ENCODE results near the gene PTAR1.

PTAR1 gene

GRCh38 chr9:69748304-69748703, 11.5 kb downstream of the PTAR1 start:
- no peak for DNase-seq

DNA sequence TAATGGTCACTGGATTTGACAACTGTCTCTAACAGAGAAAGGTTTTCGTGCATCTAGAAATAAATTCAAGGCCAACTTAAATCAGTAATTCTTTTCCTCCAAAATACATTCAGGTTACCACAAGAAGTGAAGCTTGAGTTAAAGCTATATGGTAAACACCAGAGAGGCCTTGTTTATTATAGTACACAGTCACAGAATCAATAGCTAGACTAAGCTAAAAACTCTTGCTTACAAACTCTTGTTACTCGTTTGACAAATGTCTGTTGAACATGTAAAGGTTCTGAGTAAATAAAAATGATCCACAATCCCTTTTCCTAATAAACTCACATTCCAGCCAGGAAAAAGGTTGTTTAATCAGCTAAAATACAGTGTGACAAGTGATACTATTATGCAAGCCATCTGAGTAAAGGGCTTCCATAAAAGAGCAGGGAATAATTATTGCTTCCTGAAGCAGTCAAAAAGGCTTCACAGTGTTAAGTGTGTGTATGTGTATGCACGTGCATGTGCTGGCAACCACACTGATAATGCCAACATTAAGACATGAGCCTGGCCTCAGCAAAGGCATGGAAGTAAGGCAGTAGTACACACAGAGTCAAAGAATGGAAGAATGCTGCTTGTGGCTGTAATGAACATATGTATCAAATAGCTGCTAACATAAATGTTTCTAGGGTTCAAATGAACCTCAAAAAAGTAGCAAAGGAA, 12.8 kb downstream of the PTAR1 start:
- DNase-seq, result no peak

DNA sequence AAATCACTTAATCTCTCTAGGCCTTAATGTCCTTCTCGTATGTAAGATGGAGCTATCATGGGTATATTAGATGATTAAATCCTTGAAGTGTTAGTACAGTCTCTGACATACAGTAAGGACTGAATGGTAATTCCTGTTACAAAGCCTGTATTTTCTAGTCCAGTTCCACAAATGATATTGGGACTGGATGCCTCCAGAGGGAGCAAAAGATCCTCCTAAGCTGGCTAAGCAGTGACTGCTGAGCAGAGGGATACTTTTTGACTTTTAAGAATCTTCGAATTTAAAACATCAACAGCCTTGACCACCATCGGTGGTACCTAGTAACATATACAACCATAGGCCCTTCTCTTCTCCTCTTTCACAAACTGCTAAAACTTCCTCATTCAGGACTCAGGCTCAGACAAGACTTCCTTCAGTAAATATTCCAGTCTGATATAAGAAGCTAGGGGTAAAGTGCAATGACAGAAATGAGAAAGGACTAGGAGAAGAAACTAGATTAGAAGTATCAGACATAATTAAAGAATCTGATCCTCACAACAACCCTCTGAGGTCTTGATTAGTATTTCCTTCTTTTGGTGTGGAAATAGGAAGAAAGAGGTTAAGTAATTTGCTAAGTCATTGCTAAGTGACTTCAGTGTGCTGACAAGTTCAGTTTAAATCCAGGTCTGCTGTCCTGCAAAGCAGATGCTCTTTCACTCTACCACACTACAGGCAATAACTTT, 13.9 kb downstream of the PTAR1 start:
- DNase-seq, result no peak

- no peak for DNase-seq
Observed at GRCh38 chr9:69744688-69745380, 15.0 kb downstream of the PTAR1 start.

DNA sequence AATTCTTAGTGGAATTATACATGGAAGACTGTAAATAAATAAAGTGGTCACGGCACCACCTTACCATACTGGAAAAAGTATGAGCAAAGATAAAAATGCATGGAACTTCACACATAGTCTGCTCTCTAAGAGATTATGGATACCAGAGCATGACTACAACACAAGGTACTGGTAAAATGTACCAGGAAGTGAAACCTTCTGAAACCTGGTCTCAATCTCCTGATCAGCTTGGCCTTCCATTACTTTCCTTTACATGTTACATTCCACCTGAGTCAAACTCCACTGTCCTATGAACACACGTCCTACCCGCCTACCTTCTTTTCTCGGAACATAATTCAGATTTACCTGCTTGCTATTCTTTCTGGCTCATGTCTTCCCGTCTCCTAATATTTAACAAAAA, 15.9 kb downstream of the PTAR1 start:
- no peak for DNase-seq

- no peak for DNase-seq
Observed at GRCh38 chr9:69740872-69741505, 18.8 kb downstream of the PTAR1 start.

DNA sequence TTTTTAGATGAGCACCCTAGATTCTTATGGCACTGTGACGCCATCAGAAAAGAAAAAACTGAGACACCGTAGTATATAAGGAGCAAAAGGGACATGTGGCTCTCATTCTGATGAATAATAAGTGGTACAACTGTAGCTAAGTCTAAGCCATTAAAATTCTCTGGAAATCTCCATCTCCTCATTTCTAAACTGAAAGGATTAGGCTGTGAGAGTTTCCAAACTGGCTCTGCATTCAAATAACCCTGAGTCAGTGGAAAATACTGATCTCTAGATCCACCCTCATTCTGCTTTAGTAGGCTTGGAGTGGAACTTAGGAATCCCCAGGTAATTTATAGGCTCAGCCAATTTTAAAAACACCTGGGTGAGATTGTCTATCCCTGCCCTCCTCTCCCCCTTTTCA, 28.5 kb downstream of the PTAR1 start:
- DNase-seq, result no peak

DNA sequence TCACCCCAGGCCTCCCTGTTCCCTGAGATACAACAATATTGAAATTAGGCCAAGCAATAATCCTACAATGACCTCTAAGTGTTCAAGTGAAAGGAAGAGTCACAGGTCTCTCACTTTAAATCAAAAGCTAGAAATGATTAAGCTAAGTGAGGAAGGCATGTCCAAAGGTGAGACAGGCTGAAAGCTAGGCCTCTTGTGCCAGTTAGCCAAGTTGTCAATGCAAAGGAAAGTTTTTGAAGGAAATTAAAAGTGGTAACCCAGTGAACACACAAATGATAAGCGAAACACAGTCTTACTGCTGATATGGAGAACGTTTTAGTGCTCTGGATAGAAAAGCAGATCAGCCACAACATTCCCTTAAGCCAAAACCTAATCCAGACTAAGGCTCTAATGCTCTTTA, 39.8 kb downstream of the PTAR1 start:
- no peak for DNase-seq

- DNase-seq, result no peak
Observed at GRCh38 chr9:69719367-69719766, 40.4 kb downstream of the PTAR1 start.

- no peak for DNase-seq
Observed at GRCh38 chr9:69718218-69718617, 41.6 kb downstream of the PTAR1 start.

DNA sequence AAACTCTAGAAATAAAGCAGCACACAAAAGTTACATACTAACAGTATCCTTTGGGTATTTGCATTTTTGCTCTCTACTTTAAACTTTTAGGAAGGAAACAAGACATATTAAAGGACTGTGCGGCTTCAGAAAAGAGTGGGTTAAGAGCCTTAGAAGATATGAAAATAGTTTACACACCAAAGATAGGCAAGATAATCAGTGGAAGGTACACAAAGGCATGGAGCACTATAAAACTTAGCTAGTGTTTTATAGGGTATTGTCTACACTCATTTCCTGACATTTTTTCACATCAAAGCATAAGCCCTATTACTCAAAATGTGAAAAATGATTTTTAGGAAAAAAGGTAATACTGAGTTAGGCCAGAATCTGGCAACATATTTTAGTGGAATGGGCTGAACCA, 44.0 kb downstream of the PTAR1 start:
- DNase-seq, result no peak

DNA sequence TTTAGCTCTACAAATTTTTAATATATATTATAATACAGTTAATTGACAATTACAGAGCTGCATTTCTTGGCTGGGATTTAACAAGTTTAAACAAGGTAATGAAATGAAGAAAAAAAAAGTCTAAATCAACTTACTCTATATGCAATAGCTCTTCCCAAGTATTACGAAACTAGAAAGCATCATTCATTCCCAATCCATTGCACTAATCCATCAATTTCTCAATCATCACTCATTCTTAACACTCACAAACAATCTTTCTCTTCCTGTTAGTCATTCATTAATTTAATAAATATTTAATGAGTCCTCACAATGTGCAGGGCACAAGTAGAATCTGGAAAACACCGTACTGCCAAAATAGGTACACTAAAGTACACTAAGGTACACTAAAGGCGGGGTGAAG, 44.7 kb downstream of the PTAR1 start:
- DNase-seq, result no peak

DNA sequence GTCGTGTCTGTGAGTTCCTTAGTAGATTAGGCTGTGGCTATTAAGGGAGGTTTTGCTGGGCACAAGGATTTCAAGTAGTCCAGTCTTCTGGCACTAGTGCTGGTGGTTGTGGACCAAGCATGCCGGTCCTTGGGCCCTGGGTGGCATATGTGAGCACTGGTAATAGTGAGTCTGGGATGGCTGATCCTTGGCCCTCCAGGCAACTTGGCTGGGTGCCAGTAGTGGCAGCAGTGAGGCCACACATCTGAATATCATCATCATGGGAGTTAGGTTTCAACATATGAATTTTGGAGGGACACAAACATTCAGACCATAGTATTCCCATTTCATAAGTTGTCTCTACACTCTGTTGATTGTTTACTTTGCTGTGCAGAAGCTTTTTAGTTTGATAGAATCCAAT, 62.3 kb downstream of the PTAR1 start:
- DNase-seq, result no peak

GRCh38 chr9:69696802-69697201, 63.0 kb downstream of the PTAR1 start:
- DNase-seq, result no peak

DNA sequence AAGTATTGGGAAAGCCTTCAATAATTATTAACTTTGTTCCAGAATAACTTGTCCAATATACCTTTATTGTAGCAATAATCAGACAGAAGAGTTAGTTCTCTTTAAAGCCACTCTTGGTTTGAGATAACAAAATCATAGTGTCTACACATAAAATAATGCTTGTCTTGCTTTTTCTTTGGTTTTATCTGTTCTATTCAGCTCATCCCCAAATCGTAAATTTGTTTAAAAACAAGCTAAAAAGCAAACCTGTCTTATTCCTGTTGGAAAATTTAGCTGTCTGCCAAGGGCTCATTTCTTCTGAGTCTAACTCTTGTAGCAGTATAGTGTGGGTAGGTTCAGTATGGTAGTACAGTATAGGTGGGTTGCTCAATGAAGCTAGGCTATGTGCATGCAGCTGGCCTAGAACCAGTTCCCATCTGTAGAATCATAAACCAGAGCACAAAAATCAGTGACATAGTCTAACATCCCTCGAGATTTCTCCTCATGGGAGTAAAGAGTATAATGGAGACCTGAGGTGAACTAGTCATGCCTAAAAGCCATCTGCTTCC, 69.7 kb downstream of the PTAR1 start:
- no peak for DNase-seq

DNA sequence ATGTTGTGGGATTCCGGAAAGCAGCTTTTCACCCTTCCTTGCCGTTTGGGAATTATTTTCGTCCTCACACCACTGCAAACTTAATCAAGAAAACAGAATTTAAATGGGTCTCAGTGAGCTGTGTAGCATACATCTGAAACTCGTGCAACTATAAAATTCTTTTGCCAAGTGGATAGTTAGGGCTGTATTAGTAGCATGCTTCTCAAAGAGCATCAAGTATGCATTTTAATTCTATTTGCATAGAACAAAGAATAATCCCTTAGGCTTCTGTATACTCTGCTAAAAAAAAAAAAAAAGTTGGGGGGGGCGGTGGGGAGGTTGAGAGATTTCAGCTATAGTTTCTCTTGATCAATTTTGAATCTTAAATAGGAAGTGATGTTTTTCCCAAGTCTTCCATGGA, 75.9 kb downstream of the PTAR1 start:
- no peak for DNase-seq

DNA sequence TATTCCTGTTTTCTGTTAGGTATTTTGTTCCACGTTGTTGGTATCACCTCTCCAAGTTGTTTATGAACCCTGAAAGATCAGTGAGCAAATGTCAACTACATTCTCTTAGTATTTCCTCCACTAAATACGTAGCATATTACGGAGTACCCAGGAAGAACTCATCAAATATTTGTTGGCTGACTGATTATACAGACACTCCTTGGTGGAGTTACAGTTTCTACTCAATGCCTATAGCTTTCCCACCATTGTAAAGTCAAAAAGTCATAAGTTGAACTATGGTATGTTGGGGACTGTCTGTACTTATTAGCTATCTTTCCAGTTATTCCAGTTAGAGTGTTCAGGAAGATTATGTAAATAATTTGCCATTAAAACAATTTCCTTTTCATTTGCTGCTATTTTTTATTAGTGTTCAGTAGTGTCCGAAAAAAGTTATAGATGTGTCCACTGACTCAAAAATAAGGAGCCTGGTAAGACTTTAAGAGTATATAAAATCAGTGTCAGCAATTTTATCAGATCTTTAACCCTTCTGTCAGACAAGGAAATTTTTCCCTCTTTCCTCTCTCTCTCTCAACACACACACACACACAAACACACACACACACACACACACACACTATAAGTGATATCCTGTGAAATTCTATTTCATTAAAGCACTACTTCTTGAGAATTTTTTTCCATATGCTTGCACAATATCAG, 80.8 kb downstream of the PTAR1 start:
- DNase-seq, result no peak

- DNase-seq, result no peak
Observed at GRCh38 chr9:69677931-69678330, 81.9 kb downstream of the PTAR1 start.

- no peak for DNase-seq
Observed at GRCh38 chr9:69675563-69675962, 84.2 kb downstream of the PTAR1 start.

GRCh38 chr9:69674716-69675438, 84.9 kb downstream of the PTAR1 start:
- no peak for DNase-seq

GRCh38 chr9:69674112-69674685, 85.6 kb downstream of the PTAR1 start:
- no peak for DNase-seq

GRCh38 chr9:69673311-69673640, 86.5 kb downstream of the PTAR1 start:
- no peak for DNase-seq

Measured in activated naive CD4-positive, alpha-beta T cell treated with Interleukin-2 at 50 U/mL for 16 hours (primary cell).